Thymus (tissue), 11 donors: ENCODE data around the gene TFAP2A. TPM values are rescaled to one million over a fixed set of nuclear protein-coding genes. Genes with fewer than 3 reads are reported as not detected.

Experiments
- DNase-seq, 9 donors: peaks; one replicate each; pipeline ENCODE4 v3.0.0-alpha.2; 2013; ENCODE audit warnings: low spot score in 9 of 9, low read depth in 6 of 9, missing footprints in 1 of 9
- H3K27ac ChIP-seq, 2 donors: one replicate each; pipeline ENCODE4 v1.5.1; 2013; ENCODE audit warnings: control low read depth in 1 of 2, low read depth in 1 of 2, low read length in 1 of 2, mild to moderate bottlenecking in 1 of 2, moderate library complexity in 1 of 2
- H3K27me3 ChIP-seq, 2 donors: one replicate each; pipeline ENCODE4 v1.5.1; 2013; ENCODE audit warnings: low read length in 1 of 2; ENCODE audit not compliant: control insufficient read depth in 2 of 2, insufficient read depth in 1 of 2
- H3K36me3 ChIP-seq, 2 donors: one replicate each; pipeline ENCODE4 v1.5.1; 2013; ENCODE audit warnings: low read length in 1 of 2, mild to moderate bottlenecking in 1 of 2, moderate library complexity in 1 of 2; ENCODE audit not compliant: control insufficient read depth in 2 of 2, insufficient read depth in 2 of 2
- H3K4me1 ChIP-seq, 2 donors: one replicate each; pipeline ENCODE4 v1.5.1; 2013; ENCODE audit warnings: low read length in 2 of 2; ENCODE audit not compliant: control insufficient read depth in 2 of 2, insufficient read depth in 2 of 2
- H3K4me3 ChIP-seq, 2 donors: one replicate each; pipeline ENCODE4 v1.5.1; 2013; ENCODE audit warnings: low read length in 2 of 2, control low read depth in 1 of 2, mild to moderate bottlenecking in 1 of 2
- H3K9me3 ChIP-seq, 2 donors: one replicate each; pipeline ENCODE4 v1.5.1; 2013; ENCODE audit warnings: low read length in 1 of 2, mild to moderate bottlenecking in 1 of 2; ENCODE audit not compliant: control insufficient read depth in 2 of 2, insufficient read depth in 1 of 2
- WGBS: extraction: QIAGEN DNeasy Blood & Tissue Kit; methylation state at CpG from one replicate; pipeline ENCODE4 v1.1.7; 2013; 5-methylcytosine and 5-hydroxymethylcytosine counted together
- polyA plus RNA-seq: library from polyadenylated mRNA; stranded (reverse); fragments of 200-250 nt; gene quantifications from one replicate; pipeline ENCODE4 v1.2.3, GENCODE V29; 2013
- total RNA-seq: library from RNA; stranded (reverse); fragments of 120-200 nt; gene quantifications from one replicate; pipeline ENCODE4 v1.2.4, GENCODE V29; 2013
- donor health status: healthy.

Gene TFAP2A
- total and polyA plus RNA-seq, 2 donors = 0.33 to 2.9 TPM

DNA sequence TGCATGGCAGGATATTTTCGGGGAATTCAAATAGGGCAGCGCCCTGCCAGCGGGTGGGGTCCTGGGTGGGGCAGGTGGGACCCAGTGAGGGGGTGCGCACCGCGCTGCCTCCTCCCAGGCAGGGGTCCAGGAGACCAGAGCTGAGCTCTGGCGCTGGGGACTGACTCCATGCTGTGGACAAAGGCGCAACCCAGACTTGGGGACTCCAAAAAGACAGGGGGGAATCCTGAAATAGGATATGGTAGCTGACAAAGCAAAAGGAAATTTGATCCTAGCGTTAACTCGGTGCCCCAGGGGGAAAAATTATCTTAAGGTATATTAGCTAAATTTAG is 23.6 kb downstream of the TFAP2A start:
- H3K4me3 ChIP-seq = no peak overlapping the region
- H3K27ac ChIP-seq = no peak overlapping the region
- no peak for DNase-seq
- WGBS = 13% methylated on average over 10 of the region's 10 CpGs
- H3K27me3 ChIP-seq = peaks cover 76 to 98% of the 10 kb centered on the region in 2 donors
- no peaks in the 10 kb centered on the region for H3K4me1 ChIP-seq
- no peaks in the 10 kb centered on the region for H3K36me3 ChIP-seq
- H3K9me3 ChIP-seq = peaks cover 2 to 7% of the 10 kb centered on the region in 2 donors

DNA sequence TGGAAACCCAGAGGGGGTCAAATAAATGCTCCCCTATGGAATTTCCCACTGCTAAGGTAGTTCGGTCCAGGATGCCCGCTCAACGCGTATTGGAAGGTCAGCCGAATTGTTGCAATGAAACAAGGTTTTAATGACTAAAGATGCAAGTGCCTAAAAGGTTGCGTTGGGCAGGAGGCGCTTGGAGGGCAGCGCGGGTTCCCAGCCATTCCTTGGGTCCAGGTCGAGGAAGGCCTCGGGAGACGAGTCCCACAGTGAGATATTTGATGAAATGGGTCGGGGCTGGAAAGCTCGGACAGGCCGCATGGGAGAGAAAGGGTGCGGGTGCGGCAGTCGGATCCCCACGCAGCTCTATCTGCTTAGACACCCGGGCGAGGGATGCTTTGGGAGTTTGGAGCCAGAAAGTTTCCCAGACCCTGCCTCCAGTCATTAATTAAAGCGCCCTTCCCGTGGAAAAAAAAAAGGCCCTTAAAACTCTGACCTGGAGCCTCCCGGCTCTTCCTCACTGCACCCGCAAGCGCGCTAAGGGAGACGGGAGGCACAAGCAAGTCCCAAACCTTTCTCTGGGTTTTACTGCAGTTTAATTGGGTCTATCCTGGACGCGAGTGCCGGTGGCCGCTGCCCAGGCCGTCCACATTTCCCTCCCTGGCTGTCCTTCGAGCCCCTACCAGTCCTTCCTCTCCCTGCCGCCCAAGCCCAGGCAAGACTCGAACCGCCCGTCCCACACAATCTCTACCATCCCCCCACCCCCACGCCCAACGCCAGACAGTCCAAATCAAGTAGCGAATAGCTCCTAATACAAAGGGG is 24.2 kb downstream of the TFAP2A start:
- Histone ChIP-seq H3K9me3 (peaks cover 2 to 9% of the 10 kb centered on the region in 2 donors), H3K4me3 (no peak overlapping the region), H3K36me3 (no peaks in the 10 kb centered on the region), H3K27ac (no peak overlapping the region), H3K27me3 (peaks cover 75 to 98% of the 10 kb centered on the region in 2 donors), H3K4me1 (no peaks in the 10 kb centered on the region)
- WGBS = 8% methylated on average over 41 of the region's 41 CpGs
- no peak for DNase-seq

DNA sequence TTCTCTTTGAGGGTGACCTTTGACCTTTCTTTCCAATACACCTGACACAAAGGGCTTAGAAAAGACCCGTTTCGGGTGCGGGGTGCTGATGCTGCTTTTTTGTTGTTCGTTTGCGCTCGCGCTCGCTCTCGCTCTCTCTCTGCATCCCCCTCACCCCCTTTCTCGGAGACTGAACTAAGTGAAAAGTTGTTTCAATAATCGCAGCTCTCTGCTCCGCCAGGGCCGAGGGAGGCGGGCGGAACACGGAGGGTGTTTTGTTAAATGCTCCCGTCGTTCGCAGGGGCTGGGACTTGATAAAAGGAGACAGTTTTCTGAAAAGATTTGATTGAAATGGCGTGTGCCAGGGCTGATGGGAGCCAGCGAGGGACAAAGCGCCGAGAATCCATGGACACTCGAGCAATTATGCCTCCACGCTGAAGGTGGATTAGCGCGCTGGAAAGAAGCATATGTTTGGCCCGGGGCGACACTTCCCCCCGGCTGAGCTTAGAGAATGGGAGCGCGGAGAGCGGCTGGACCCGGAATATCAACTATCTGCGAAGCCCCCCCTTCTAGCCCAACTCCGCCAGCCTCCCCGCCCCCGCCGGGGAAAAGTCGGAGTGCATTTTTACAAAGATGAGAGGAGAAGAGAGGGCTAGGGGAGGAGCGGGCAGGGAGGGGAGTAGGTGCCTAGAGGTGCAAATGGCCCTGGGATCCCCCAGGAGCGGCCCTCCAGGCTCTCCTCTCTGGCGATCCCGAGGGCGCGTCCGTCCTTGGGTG is 25.0 kb downstream of the TFAP2A start:
- H3K4me3 ChIP-seq = no peak overlapping the region
- H3K27me3 ChIP-seq = peaks cover 75 to 99% of the 10 kb centered on the region in 2 donors
- no peak for DNase-seq
- H3K9me3 ChIP-seq = peaks cover 2 to 11% of the 10 kb centered on the region in 2 donors
- H3K36me3 ChIP-seq = no peaks in the 10 kb centered on the region
- H3K4me1 ChIP-seq = no peaks in the 10 kb centered on the region
- 11% methylated on average over 47 of the region's 47 CpGs for WGBS
- no peak overlapping the region for H3K27ac ChIP-seq

DNA sequence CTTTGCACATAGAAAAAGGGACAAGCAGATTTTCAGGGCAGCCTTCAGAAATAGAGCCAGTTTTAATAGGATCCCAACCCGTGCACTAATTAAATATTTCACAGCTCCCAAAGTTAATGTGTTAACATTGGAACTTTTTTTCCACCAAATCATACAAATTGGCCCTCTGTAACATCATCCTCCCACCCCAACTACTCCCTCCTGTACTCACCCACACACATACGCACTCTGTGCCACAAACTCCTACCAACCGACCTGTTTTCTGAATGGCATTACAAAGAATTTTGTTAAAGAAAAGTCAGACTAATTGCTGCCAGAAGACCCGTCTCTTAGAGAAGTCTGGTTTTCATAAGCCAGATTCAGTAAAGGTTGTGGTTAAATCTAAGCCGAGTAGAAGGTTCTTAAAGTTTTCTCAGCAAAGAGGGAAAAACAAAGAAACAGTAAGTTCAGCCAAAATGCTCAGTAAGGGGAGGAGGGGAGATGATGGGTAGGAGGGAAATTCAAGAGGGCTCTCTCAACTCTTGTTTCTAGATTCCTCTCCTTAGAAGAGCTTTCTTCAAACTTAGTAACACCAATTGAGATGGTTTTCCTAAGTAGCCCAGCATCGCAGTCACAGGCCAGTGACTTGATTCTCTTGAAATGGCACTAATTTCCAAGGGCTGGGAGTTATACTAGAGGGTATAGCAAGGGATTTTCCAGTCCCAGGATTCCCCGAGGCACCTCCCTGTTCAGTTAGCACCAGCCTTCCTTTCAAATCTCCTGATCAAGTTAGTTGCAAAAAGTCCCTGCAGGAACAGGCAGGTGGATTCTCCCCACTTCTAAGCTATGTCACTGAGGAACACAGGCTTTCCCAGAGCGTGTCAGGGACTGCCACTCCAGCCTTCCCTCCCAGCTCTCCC is 27.9 kb downstream of the TFAP2A start:
- Histone ChIP-seq H3K36me3 (no peaks in the 10 kb centered on the region), H3K4me3 (no peak overlapping the region), H3K27me3 (peaks cover 84 to 100% of the 10 kb centered on the region in 2 donors), H3K9me3 (peaks cover 2 to 11% of the 10 kb centered on the region in 2 donors), H3K4me1 (no peaks in the 10 kb centered on the region), H3K27ac (no peak overlapping the region)
- 13% methylated on average over 8 of the region's 8 CpGs for WGBS
- no peak for DNase-seq

DNA sequence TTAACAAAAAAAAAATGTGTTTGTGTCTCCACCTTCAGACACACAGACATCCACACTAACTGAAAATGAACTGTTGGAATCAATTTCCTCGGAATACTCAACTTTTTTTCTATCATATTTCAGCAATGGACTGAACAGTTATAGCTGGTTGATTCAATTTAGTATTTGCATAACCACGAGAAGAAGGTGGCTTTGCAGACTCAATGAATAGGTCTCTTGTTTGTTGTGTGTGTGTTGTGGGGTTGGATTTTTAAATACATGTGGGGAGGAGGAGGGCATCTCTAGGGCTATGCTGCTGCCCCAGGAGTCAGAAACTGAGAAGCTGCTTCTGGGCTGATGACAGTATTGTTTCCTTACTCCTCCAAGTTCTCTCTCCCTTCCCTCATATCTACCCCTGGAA is 28.7 kb downstream of the TFAP2A start:
- Histone ChIP-seq H3K27ac (no peak overlapping the region), H3K4me1 (no peaks in the 10 kb centered on the region), H3K9me3 (peaks cover 2 to 11% of the 10 kb centered on the region in 2 donors), H3K27me3 (peaks cover 84 to 100% of the 10 kb centered on the region in 2 donors), H3K4me3 (no peak overlapping the region), H3K36me3 (no peaks in the 10 kb centered on the region)
- WGBS = 9% methylated on average over 2 of the region's 2 CpGs
- no peak for DNase-seq

DNA sequence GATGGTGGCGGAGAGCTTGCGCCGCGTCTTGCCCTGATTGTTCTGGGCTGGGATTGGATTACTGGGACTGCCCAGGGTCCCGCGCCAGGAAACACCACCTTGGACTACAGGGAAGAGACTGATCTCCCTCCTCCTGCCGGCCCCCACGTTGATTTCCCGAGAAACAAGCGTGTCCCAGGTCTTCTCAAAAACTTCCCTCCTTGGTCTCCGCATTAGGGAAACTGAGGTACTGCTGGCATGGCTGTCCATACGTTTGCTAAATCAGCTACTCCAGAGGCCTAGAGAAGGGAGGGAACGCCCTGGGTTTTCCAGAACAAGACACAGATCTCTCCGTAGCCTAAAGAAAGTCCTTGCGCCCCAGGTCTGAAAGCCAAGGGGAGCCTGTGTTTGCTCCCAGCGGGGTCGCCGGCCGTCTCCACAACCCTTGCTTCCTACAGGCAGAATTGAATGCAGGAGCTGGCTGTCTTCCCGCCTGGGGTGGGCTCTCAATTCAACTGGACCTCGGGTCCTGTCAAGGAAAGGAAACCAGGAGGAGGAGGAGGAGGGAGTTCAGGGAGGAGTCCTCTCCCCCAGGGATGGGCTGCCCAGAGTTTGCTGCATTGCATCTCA is 29.2 kb downstream of the TFAP2A start:
- Histone ChIP-seq H3K4me3 (no peak overlapping the region), H3K9me3 (peaks cover 2 to 11% of the 10 kb centered on the region in 2 donors), H3K36me3 (no peaks in the 10 kb centered on the region), H3K27ac (no peak overlapping the region), H3K4me1 (no peaks in the 10 kb centered on the region), H3K27me3 (peaks cover 84 to 100% of the 10 kb centered on the region in 2 donors)
- no peak for DNase-seq
- 12% methylated on average over 21 of the region's 21 CpGs for WGBS

DNA sequence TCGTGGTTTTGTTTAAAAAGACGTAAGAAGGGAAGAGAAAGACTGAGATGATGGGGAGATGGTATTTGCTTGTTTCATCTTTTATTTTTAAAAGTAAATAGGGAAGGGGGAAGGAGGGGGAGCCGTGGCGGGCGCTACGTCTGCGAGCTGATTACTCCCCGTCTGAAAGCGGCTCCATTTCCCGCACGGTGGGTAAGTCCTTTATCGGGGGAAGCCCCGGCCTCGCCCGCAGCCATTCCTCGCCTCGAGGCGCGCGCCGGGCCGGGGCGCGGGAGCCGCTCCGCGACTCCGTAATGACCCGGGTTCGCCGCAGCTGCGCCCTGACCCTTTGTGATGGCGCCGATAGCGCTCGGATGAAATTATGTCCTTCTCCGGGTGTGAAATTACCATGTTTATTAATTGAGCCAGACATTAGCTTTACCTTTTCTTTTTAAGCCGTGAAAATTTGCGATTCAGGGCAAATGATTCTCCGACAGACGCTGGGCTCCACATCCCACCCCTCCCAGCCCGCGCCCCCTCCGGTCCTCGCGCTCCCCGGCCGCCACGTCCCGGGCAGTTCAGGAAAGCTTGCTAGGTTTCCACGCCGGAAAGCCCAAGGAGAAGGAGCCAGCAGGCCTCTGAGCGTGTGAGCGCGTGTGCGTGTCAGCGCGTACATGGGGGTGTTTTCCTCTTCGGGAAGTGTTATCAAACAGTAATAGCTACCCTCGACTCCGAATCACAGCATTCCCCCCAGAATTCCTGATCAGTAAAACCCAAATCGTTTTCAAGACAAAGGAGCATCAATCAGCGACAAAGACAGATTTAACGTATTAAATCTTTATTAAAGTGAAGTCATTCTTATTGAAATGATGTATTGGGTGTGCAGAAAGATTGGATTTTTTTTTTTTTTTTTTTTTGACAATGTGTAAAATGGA is 30.0 kb downstream of the TFAP2A start:
- H3K27ac ChIP-seq = no peak overlapping the region
- H3K4me1 ChIP-seq = no peaks in the 10 kb centered on the region
- H3K4me3 ChIP-seq = no peak overlapping the region
- H3K27me3 ChIP-seq = peaks cover 81 to 100% of the 10 kb centered on the region in 2 donors
- H3K9me3 ChIP-seq = peaks cover 0 to 5% of the 10 kb centered on the region in 2 donors
- no peak for DNase-seq
- H3K36me3 ChIP-seq = no peaks in the 10 kb centered on the region
- 10% methylated on average over 64 of the region's 64 CpGs for WGBS

DNA sequence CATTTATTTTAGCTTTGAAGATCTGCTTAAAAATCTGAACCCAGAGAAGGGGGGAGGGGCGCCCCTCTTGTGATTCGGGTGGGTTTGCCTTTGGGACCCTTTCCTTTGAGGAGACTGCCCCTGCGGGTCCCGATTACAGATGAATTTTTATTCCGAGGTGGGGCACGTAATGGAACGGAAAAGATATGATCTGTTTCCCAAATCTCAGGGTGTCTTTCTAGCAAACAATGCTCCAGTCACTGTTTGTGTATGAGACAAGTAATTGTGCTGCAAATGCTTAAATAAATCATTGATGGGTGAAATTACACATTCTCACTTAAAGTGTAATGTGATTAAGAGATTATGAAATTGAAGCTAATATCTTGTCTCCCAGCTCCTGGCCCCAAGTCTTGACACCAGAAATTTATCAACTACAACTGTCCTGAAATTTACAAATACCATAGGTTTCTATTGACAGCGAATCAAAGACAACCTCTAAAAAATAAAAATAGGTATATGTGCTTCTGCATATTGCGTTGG is 30.7 kb downstream of the TFAP2A start:
- H3K9me3 ChIP-seq = peaks cover 0 to 5% of the 10 kb centered on the region in 2 donors
- no peak overlapping the region for H3K4me3 ChIP-seq
- WGBS = 9% methylated on average over 9 of the region's 9 CpGs
- no peaks in the 10 kb centered on the region for H3K36me3 ChIP-seq
- H3K27me3 ChIP-seq = peaks cover 74 to 95% of the 10 kb centered on the region in 2 donors
- H3K27ac ChIP-seq = no peak overlapping the region
- H3K4me1 ChIP-seq = no peaks in the 10 kb centered on the region
- no peak for DNase-seq
